GM12873 (cell line): ENCODE results near the gene MUSTN1.

Experiments used
- CTCF ChIP-seq: IDR thresholded peaks from 2 replicates; pipeline ENCODE4 v1.5.1; 2012; ENCODE audit warnings: low read depth, mild to moderate bottlenecking, moderate library complexity, low read length, control low read depth; ENCODE audit not compliant: insufficient read depth; ENCODE audit errors: missing control alignments

Gene MUSTN1

GRCh38 chr3:52786330-52787215 is 48.2 kb downstream of the MUSTN1 start:
- no peak for TF ChIP-seq CTCF

- no peak for TF ChIP-seq CTCF
These were observed 49.8 kb downstream of the MUSTN1 start for GRCh38 chr3:52784931-52785590.

GRCh38 chr3:52784021-52784621 is 50.7 kb downstream of the MUSTN1 start:
- no peak for TF ChIP-seq CTCF

GRCh38 chr3:52783211-52783555 is 51.6 kb downstream of the MUSTN1 start:
- TF ChIP-seq CTCF: no peak
